IPS-18c (cell line): ENCODE data around the gene IQSEC3.

Source experiments
- H3K4me3 ChIP-seq: 2 replicates; pipeline ENCODE4 v1.7.0; 2013; ENCODE audit warnings: low read depth, mild to moderate bottlenecking, low read length, moderate library complexity; ENCODE audit not compliant: insufficient read depth
- H3K9me3 ChIP-seq: one replicate; pipeline ENCODE4 v1.6.1; 2013; ENCODE audit warnings: mild to moderate bottlenecking, low read length, moderate library complexity; ENCODE audit not compliant: control insufficient read depth, insufficient read depth

IQSEC3 gene

GRCh38 chr12:159156-159782, 92.7 kb downstream of the IQSEC3 start:
- no peaks in the 10 kb centered on the region for H3K9me3 ChIP-seq

GRCh38 chr12:160858-161257, 94.3 kb downstream of the IQSEC3 start:
- no peak overlapping the region for H3K4me3 ChIP-seq
- H3K9me3 ChIP-seq: no peaks in the 10 kb centered on the region

More at GRCh38 chr12:159156-159782, 92.7 kb downstream of the IQSEC3 start:
- no peak overlapping the region for H3K4me3 ChIP-seq

GRCh38 chr12:161823-162222, 95.3 kb downstream of the IQSEC3 start:
- Histone ChIP-seq H3K4me3 (no peak overlapping the region), H3K9me3 (no peaks in the 10 kb centered on the region)

GRCh38 chr12:162467-163307, 96.1 kb downstream of the IQSEC3 start:
- no peaks in the 10 kb centered on the region for H3K9me3 ChIP-seq
- no peak overlapping the region for H3K4me3 ChIP-seq

- Histone ChIP-seq H3K9me3 (no peaks in the 10 kb centered on the region), H3K4me3 (no peak overlapping the region)
Measured at GRCh38 chr12:163406-163986, 96.9 kb downstream of the IQSEC3 start.

- Histone ChIP-seq H3K9me3 (no peaks in the 10 kb centered on the region), H3K4me3 (no peak overlapping the region)
Measured at GRCh38 chr12:164207-164606, 97.6 kb downstream of the IQSEC3 start.

- no peaks in the 10 kb centered on the region for H3K9me3 ChIP-seq
- no peak overlapping the region for H3K4me3 ChIP-seq
Measured at GRCh38 chr12:165862-166368, 99.3 kb downstream of the IQSEC3 start.

- H3K4me3 ChIP-seq: no peak overlapping the region
- H3K9me3 ChIP-seq: no peaks in the 10 kb centered on the region
Measured at GRCh38 chr12:166425-167075, 100.0 kb downstream of the IQSEC3 start.

- Histone ChIP-seq H3K9me3 (no peaks in the 10 kb centered on the region), H3K4me3 (no peak overlapping the region)
Measured at GRCh38 chr12:167959-168600, 101.5 kb downstream of the IQSEC3 start.

- no peak overlapping the region for H3K4me3 ChIP-seq
- H3K9me3 ChIP-seq: no peaks in the 10 kb centered on the region
Measured at GRCh38 chr12:168763-169525, 102.4 kb downstream of the IQSEC3 start.

GRCh38 chr12:169528-170370, 103.2 kb downstream of the IQSEC3 start:
- no peak overlapping the region for H3K4me3 ChIP-seq
- no peaks in the 10 kb centered on the region for H3K9me3 ChIP-seq

GRCh38 chr12:170371-171225, 104.0 kb downstream of the IQSEC3 start:
- H3K4me3 ChIP-seq: no peak overlapping the region
- no peaks in the 10 kb centered on the region for H3K9me3 ChIP-seq

- H3K4me3 ChIP-seq: no peak overlapping the region
- H3K9me3 ChIP-seq: no peaks in the 10 kb centered on the region
Measured at GRCh38 chr12:171276-171675, 104.7 kb downstream of the IQSEC3 start.

GRCh38 chr12:171743-172676, 105.4 kb downstream of the IQSEC3 start:
- no peaks in the 10 kb centered on the region for H3K9me3 ChIP-seq
- H3K4me3 ChIP-seq: no peak overlapping the region
